GM18507 (cell line): ENCODE data around the gene MATN3.
"Not testable (repeated sequence)": the region's sequence is repeated elsewhere in the genome, so short reads cannot be mapped to it uniquely, and the experiment has no call there.

Experiments used
- DNase-seq: peaks from one replicate; pipeline ENCODE4 v3.0.0; 2011; ENCODE audit warnings: low read depth; ENCODE audit not compliant: insufficient read length; ENCODE audit errors: extremely low spot score
- FAIRE-seq: peaks from 2 replicates; lab custom pipeline; 2011; peaks lifted over from hg19 to GRCh38; lab: Jason Lieb, UNC

The MATN3 gene, protein sequence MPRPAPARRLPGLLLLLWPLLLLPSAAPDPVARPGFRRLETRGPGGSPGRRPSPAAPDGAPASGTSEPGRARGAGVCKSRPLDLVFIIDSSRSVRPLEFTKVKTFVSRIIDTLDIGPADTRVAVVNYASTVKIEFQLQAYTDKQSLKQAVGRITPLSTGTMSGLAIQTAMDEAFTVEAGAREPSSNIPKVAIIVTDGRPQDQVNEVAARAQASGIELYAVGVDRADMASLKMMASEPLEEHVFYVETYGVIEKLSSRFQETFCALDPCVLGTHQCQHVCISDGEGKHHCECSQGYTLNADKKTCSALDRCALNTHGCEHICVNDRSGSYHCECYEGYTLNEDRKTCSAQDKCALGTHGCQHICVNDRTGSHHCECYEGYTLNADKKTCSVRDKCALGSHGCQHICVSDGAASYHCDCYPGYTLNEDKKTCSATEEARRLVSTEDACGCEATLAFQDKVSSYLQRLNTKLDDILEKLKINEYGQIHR

DNA sequence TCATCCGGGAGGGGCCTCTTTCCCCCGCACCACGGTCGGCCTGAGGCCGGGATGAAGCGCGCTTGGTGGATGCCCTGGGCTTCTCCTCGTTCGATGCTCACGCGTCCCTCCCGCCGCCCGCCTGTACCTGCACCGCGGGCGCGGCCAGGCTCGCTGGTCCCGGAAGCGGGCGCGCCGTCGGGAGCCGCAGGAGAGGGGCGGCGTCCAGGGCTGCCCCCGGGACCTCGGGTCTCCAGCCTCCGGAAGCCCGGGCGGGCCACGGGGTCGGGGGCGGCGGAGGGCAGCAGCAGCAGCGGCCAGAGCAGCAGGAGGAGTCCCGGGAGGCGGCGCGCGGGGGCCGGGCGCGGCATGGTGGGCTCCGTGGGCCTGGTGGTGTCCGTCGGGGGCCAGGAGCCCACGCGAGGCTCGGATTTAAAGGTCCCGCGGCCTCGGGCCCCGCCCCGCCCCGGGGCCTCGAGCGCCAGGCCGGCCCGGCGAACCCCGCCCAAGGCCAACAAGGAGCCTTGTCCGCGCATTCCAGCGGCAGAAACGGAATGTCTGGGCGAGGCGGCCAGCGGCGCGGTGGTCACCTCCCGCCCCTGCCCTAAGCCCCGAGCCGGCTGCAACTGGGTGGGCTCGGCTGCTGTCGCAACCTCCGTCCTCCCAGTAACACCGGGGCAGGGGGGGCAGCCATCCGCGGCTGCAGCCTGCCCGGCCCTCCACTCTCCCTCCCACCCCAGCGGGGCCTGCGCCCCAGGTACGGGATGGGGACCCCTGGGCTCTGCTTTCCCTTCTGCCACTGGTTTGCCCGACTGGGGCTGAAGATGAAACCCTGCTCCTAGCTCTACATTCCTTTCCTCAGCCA is at the start of gene MATN3:
Gene MATN3 (minus strand): TSS at position 387 of the 844 bp plus-strand sequence. CDS start 37 bp downstream, at position 350.
- DNase-seq (no peak), FAIRE-seq (no peak)

DNA sequence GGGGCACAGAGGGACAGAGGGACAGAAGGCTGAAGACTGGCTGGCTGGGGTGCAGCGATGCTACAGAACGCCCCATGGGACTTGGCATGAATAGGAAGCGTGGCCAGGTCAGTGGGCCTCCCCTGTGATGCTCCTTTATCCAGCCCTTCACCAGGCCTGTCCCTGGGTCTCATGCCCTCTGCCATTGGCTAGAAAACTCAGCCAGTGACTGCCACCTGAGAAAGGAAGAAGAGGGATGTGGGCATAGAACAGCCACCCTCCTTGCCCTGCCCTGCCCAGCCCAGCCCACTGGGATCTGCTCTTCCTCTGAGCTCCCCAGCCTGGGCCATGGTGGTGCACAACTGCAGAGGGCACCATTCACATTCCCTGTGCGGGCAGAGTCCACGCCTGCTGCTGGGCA is 49.5 kb upstream of the MATN3 start:
- no peak for DNase-seq
- no peak for FAIRE-seq

DNA sequence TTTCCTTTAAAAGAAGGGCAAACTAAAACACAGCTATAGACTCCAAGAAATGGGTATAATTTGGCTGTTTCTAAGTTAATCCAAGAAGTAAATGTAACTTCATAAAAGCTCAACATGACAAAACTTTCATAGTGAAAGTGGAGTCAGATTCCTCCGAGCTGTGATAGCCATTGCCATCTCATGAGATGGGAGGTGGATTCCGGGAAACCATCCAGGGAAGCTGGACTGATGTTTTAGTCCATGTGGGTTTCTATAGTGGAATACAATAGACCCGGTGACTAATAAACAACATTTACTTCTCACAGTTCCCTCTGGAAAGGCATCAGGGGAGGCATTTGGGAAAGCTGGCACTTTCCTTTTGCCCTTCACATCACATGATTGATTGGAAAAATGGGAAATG is 49.0 kb upstream of the MATN3 start:
- FAIRE-seq = no peak

DNA sequence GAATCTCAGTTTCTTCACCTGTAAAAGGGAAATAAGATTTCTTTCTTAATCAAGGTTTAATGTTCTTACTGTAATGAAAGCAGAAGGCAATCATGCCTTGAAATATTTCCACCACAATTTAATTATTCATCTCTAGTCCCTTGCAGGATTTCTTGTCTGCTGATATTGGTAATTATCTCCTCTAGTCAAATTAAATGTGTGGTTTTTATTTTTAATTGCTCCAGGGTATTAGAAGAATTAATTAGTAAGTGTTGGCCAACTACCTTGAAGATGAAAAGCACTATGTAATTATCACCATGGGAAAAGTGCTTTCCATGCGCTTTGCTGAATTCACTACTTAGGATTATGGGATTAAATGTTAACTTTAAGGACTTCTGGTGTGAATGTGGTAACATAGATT is 47.6 kb upstream of the MATN3 start:
- FAIRE-seq (no peak), DNase-seq (no peak)

More for the DNA sequence above, 49.0 kb upstream of the MATN3 start:
- no peak for DNase-seq

DNA sequence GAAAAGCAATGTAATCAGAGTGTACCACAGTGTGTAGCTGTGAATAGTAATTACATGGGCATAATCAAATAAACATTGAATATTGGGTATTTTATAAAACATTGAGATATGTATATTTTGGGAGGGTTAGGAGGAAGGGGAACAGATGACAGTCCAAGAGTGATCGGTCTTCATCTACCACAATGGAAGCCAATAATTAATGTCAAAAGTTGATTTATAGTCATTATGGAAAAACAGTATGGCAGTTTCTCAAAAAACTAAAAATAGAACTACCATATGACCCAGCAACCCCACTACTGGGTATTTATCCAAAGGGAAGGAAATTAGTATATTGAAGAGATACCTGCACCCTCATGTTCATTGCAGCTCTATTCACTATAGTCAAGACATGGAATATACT is 44.8 kb upstream of the MATN3 start:
- DNase-seq (no peak), FAIRE-seq (no peak)

DNA sequence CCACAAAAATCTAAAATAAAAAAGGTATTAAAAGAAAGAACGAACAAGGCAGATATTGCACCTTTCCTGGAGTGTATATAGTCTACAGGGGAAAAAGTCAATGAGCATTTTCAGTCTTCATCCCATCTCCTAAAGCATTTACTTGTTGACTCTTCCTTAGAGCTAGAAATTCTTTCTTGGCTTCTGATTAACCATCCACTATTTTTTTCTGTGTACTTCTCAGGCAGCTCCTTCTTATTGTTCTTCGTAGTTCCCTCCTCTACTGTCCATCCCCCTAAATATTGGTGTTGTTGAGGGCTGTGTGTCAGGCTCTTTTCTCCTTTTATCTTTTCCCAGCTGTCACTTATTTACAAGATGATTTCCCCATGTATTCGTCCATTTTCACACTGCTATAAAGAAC is 42.5 kb upstream of the MATN3 start:
- FAIRE-seq (no peak), DNase-seq (no peak)

DNA sequence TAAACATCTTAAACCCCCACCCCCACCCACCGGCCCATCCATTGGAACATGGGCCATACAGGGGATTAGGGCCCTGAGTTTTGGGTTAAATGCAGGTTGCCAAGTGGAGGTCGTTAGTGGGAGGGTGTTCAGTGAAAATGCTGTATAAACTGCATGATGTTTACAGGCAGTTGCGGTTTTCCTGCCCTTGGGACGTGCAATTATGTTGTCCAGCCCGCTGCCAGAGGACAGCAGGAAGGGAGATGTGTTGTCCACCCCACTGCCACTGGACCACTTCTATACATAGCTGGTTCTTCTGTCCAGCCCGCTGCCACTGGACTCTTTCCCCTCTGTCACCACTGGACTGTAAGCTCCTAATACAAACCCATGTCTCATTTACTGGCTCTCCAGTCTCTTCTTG is 41.7 kb upstream of the MATN3 start:
- FAIRE-seq = no peak
- DNase-seq = no peak

DNA sequence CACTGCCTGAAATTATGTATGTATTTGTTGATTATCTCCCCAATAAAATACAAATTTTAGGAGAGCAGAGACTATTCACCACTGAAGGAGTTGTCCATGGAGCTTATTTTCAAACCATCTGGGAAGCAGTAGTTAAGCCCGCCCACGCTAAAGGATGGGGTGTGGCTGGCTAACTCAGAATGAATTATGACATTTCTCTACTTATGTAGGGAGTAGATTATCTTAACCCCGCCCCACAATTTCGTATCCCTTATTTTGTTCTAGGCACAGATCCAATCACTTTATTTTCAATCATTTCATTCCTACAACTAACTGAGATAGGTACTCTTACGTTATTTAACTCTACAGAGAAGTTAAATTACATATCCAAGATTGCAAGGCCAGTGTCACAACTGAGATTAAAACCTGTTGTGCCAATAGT is 40.4 kb upstream of the MATN3 start:
- FAIRE-seq (no peak), DNase-seq (no peak)

DNA sequence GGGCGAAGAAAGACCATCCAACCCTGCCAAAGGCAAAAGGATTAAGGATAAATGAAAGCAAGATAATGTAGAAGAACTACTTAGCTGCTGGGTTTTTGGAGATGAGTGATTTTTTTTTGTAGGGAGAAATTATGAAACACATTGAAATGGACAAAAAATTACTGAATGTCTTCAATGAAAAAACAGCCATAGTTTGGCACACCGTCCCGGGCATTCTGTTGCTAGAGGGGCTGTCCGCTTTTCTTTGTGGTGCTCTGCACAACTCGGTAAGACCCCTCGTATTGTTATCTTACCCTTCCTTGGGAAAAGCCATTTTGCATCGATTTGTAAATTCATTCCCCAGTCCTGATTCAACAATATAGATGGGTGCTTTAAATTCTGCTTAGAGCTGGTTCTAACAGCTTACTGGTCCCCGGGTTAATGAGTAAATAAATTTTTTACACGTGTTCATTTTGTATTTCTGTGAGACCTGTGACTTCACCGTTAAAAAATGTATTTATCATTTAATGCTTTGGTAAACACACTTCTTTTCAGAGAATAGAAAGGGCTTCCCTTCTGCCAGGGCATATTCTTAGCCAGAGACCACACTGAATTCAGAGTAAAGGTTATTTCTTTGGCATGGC is 39.9 kb upstream of the MATN3 start:
- no peak for DNase-seq
- no peak for FAIRE-seq

DNA sequence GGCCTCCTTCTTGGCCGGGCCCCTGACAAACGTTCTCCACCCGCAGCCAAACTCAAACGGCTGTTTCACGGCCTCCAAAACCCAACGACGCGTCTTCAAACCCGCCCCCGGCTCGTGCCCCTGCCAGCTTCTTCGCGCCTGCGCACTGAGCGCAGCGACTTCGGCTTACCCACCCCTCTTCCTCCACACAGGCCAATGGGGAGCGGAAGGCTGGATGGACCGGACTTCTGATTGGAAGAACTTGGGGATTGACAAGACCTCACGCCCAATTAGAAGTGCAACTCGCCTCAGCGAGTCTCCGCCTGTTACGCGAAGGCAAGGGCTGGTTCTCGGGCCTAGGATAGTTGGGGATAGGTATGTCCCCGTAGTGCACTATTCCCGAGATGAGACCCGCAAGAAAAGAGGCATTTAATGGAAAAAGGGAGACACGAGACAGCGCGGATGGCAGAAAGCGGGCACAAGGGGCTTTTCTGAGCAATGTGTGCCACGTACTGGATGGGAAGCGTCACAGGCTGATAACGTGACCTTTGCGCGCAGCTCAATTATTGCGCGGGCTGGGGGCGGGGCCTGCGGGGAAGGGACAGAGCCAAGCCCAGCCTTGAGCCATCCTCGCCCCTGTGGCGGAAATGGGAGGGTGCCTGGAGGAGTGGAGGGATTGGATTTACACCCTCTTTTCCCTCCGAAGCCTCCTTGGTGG is 39.2 kb upstream of the MATN3 start, which contains the start of gene LAPTM4A:
Gene LAPTM4A (minus strand): TSS at position 97 of the 697 bp plus-strand sequence. CDS start 108 bp downstream, outside the sequence.
- FAIRE-seq = peak; percentile 97
- peak; percentile 98 for DNase-seq

DNA sequence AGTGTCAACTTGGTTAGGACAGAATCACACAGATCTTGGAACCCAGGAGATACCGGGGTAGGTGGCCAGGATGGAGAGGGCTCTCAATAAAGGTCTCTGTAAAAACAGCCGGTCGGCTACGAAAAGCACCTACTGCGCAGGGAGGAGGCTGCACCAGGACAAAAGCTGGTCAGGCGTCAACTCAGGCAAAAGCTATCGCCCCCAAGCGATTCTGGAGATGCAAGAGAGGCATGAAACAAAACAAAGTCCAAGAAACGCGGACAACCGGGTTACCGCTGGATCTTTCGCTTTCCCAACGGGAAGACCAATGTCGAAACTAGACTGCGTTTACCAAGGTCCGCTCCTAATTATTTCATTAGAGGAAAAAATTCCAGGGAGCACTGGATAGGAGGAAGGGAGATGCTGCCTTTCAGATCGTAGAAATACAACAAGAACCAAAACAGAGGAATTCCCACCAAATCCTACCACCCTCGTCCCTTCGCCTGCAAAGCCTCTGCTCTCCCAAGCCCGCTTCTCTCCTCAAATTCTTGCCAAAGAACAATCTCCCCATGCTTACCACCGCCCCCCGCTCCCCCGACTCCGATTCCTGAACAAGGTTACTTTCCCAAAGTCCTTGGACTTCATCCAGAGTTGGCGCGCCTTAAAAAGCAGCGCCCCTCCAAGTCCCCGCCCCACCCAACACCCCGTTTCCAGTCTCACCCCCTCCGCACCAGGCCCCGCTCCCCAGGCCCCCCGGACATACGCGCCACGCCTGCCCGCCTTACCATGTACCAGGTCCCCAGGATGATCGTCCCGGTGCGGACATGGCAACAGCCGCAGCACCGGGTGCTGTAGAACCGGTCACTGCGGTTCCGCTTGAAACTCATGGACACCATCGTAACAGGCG is 38.4 kb upstream of the MATN3 start:
- peak; percentile 5 for FAIRE-seq
- DNase-seq = no peak

DNA sequence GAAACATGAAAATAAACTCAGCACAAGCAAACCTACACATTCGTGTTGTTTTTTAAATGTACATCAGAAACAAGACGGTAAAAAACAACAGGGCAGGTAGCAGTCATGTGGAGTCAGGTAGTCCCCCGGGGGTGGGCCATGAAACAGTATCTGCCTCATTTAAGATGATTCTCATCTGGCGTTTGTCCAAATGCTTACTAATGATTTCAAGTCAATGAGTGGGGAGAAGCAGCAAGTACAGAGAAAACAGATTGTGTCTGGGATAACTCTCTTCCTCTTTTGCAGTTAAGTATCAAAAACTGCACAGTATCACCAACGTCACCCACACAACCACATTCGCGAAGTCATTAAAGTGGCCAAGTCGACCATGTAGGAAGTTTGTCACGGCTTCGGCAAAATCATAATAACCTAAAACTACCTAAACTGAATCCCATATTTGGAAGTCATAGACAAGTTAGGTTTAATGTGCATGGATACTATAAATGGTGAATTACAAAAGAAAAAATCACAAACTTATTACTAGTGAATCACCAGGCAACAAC is 37.7 kb upstream of the MATN3 start:
- DNase-seq = no peak
- FAIRE-seq = peak; percentile 52

DNA sequence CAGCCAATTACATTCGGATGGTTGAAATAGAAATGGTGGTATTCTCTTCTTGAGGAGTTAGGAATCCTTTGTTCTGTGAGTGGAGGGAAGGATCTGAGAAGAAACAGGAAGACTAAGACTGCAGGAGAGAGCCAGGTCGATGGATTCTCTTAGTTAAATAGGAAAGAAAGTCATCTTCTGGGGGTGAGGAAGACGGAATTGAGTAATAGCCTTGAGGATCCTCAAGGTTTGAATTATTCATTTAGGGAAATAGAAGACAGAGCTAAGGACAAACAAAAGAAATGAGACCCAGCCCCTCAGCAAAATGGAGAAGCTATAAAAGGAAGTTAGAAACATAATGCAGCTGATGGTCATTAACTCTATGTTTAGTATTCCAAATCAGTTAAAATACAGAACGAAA is 37.2 kb upstream of the MATN3 start:
- no peak for FAIRE-seq
- DNase-seq = no peak

DNA sequence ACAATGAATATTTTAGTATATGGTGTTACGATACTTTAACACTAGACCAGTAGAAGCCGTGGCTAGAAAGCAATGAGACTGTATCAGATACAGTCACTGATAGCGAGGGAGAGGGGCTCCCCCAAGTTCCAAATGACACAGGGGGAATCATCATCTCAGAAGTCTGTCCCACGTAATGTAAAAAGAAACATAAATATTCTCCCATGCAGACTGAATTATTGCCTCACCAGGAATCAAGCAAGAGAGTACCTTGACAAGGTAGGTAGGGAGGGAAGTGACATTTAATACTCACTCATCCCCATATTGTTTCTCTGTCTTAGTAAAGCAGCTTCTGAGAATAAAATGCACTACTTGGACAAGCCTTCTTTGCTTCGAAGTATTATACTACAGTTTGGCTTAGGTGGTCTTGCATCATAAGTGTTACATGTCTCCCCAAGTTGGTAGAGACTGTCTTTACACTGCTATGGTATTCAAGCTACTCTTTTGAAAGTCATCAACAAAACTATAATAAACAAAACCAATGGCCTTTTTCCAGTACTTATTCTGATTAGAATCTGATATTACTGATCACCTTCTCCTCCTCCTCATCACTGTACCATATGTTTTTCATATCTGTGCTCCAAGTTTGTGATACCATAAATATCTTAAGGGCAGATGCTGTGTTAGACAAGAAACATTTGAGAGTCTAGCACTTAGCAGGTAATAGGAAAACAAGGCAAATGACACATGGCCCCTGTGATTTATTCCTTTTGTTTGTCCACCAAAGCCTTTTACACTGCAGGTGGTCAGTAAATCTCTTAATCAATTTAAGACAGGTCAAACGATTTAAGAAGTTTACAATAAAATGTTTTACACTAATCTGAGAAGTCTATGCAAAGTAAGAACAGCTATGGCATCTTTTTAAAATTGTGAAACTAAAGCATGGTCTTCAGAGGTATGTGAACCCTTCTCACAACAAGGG is 36.3 kb upstream of the MATN3 start:
- DNase-seq (no peak), FAIRE-seq (no peak)

DNA sequence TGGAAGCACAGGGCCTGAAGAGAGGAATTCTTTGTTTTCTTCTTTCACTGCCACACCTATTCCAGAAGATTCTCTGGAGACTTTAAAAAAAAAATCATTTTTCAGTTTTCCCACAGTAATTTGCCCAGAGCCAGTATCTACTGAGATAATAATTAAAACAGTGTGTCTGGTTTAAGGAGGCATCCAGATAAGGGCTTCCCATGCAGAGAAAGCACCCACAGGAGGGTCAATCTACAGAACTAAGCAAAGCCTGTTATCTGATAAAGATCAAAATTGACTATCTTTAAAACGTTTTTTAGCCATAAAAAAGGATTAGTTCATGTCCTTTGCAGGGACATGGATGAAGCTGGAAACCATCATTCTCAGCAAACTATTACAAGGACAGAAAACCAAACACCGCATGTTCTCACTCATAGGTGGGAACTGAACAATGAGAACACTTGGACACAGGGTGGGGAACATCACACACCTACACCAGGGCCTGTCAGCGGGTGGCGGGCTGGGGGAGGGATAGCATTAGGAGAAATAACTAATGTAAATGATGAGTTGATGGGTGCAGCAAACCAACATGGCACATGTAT is 33.3 kb upstream of the MATN3 start:
- not testable (repeated sequence) for FAIRE-seq, DNase-seq

DNA sequence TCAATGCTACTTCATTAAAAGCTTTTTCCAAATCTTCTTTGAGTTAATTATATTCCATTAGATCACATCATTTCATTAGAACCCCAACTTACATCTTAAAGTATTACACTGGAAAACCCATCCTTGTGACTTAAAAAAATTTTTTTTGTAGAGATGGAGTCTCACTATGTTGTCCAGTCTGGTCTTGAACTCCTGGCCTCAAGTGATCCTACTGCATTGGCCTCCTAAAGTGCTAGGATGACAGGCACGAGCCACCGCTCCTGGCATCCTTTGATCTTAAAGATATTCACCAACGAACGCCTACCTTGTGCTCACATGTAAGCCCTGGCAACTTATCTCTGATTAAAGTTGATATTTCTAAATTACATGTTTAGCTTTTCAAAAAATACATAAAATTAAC is 32.3 kb upstream of the MATN3 start:
- no peak for FAIRE-seq
- DNase-seq = no peak

DNA sequence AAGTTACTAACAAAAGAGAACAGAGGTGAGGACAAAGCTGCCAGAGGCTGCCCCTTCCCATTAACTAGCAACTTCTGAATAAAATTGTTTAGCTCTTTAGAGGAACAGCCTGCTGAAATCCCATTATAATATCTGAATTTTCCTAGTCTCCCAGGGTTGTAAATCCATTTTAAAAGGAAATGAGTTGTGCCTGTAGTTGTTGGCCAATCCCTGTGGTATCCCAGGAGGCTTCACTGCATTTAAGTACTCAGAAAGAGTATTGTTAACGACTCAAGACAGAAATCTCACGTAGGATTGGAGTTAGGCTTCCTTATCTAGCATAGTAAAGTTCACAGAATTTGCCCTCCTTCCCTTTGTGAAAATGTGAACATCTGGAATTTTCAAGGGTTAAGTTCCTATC is 30.1 kb upstream of the MATN3 start:
- no peak for DNase-seq
- FAIRE-seq = no peak
